Frontal cortex (tissue), 4 donors: Measurements from ENCODE around the gene PEX3. TPM values are rescaled to one million over a fixed set of nuclear protein-coding genes. Genes with fewer than 3 reads are reported as not detected.

Experiments used
- DNase-seq, 2 donors: peaks; one replicate each; pipeline ENCODE4 v3.0.0; 2012; ENCODE audit warnings: low spot score in 2 of 2
- FAIRE-seq: peaks from 2 replicates; lab custom pipeline; 2012; peaks lifted over from hg19 to GRCh38; lab: Jason Lieb, UNC
- total RNA-seq: library from RNA; depleted of rRNA; stranded (reverse); fragments of >200 nt; gene quantifications from one replicate; pipeline ENCODE4 v1.2.3, GENCODE V29; 2014
- donor health status: control.
- donor health status: control.
- donor health status: control.

PEX3 gene
- total RNA-seq, result 33.8 TPM

- DNase-seq, result peak; percentile 70 to 76
- no peak for FAIRE-seq
Observed at GRCh38 chr6:143450453-143451371, at the start of gene PEX3, which contains the start of gene ADAT2. Gene PEX3, plus strand, starts transcription at chr6:143450805. Its CDS starts 238 bp downstream, at chr6:143451043. Gene ADAT2, minus strand, starts transcription at chr6:143450695. Its CDS starts 37 bp downstream, at chr6:143450658.

- DNase-seq, result no peak
- FAIRE-seq, result no peak
Observed at GRCh38 chr6:143401068-143401446, 49.5 kb upstream of the PEX3 start.

GRCh38 chr6:143401636-143402370 is 48.8 kb upstream of the PEX3 start:
- DNase-seq, result no peak
- no peak for FAIRE-seq

DNA sequence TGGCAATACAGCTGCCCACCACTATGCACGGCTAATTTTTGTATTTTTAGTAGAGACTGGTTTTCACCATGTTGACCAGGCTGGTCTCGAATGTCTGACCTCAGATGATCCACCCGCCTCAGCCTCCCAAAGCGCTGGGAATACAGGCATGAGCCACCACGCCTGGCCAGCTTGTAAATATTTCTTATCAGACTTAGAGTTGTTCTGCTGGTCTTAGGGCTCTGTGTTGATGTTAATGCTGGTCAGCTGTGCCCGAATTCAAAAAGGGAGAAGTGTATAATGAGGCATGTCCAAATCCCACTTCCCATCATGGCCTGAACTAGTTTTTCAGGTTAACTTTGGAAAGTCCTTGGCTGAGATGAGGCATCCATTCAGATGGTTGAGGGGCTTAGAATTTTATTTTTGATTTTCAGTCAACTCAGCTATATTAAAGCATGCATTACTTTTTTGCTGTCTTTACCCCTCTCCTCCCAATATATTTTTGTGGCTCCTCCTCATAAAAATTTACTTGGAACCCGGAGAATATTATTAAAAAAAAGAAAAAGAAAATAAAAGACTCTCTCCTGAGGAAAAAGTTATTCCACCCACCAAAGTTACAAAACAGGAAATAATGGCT is 47.8 kb upstream of the PEX3 start:
- no peak for FAIRE-seq
- DNase-seq, result no peak

- no peak for FAIRE-seq
- no peak for DNase-seq
Observed at GRCh38 chr6:143405373-143406154, 45.0 kb upstream of the PEX3 start.

DNA sequence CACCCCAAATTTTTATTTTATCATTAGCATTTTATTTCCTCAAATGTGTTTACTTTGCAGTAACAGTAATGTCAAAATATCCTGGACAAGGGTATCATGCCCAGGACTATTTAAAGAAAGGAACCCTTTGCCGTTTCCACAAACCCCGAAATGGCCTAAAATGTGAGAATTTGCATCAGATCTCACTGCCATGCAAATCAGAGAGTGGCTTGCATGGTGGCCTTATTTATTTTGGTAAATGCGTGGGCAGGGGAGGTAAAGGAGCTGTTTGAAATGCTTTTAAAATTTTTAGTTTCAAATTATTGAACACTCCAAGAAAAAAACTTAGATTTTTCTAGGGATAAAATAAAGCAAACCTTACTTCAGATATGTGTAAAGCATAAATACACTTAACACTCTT is 43.9 kb upstream of the PEX3 start:
- no peak for DNase-seq
- FAIRE-seq, result no peak

DNA sequence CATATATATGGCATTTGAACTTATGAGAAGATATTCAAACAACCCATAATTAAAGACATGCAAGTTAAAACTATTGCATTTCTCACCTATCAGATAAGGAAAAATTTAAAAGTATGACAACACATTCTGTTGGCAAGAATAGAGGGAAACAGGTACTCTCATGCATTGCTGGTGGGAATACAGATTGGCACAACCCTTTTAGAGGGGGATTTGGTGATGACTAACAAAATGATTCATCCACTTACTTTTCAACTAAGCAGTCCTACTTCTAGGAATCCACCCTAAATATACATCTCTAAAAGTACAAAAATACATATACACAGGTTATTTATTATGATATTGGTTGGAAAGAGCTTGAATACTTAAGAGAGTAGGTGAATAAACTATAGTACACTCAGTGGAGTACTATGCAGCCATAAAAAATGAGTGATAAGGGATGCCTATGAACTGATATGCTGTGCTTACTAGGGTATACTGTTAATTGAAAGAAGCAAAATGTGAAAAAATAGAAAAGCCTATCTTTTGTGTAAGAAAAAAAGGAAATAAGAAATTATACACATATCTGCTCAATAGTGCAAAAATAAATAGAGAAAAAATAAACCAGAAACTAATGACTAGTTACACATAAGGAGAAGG is 42.3 kb upstream of the PEX3 start:
- DNase-seq (no peak), FAIRE-seq (no peak)

DNA sequence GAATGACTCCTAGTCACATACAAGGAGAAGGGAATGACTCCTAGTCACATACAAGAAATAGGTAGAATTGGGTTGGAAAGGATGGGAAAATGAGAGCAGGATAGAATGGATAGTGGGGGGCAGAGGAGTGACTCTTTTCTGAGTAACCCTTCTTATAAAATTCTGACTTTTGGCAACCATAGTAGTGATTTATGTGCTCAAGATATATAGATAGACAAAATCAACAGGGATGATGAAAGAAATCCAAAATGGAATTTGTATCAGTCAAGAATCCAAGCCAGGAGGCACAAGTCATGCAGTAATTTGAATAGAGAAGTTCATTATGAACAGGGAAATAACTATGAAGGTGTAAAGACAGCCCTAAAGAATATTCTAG is 41.8 kb upstream of the PEX3 start:
- DNase-seq (no peak), FAIRE-seq (no peak)

GRCh38 chr6:143410859-143411270 is 39.7 kb upstream of the PEX3 start:
- no peak for DNase-seq
- FAIRE-seq, result no peak

DNA sequence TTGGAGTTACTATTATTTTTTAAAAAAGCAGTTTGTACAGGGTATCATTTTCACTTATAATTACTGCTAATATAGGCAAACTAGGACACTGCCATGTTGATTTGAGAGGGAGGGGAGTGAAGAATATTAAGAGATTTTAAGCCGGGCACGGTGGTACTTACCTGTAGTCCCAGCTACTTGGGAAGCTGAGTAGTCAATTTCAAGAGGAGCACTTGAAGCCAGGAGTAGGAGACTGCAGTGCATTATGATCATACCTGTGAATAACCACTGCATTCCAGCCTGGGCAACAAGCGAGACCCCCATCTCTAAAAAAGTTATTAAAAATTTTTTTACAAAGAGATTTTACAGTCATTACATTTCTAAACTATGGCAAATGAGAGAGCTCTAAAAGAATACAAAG is 35.8 kb upstream of the PEX3 start:
- FAIRE-seq, result no peak

DNA sequence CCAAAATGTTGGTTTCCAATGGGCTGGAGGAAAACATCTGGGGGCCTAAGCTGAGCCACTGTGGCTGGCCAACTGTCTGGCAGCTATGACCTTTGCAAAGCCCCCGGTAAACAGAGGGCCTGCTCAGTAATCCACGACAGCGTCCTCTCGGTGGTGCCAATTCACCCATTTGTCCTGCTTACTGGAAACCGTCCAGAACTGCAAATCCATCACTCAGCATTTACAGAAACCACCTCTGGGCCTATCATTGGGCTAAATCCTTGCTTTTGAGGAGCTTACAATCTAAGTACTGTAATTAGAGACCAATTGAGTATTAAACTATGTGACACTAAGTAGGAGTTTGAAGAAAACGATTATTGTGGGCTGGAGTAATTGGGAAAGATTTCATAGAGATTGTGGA is 31.1 kb upstream of the PEX3 start:
- no peak for FAIRE-seq
- no peak for DNase-seq

More for the DNA sequence above, 35.8 kb upstream of the PEX3 start:
- DNase-seq, result no peak

DNA sequence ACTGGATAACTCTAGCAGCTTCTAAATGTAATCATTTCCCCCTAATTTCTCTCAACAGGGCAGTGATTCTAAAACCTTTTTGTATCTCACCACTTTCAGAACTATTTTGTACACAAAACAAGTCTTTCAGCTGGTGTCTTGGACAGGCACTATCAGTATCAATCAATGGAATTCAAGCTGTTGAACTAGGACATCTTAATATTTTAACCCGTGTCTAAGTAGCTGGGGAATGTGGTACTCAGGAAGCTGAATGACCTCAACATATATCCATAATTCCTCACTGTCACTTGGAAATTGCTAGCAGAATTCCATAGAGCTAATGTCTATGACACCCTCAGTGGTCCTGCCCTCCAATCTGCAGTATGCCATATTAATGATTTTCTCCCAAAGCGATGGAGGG is 24.6 kb upstream of the PEX3 start:
- FAIRE-seq, result no peak
- no peak for DNase-seq

- peak; percentile 30 for FAIRE-seq
Observed at GRCh38 chr6:143427109-143427817, 23.3 kb upstream of the PEX3 start.

DNA sequence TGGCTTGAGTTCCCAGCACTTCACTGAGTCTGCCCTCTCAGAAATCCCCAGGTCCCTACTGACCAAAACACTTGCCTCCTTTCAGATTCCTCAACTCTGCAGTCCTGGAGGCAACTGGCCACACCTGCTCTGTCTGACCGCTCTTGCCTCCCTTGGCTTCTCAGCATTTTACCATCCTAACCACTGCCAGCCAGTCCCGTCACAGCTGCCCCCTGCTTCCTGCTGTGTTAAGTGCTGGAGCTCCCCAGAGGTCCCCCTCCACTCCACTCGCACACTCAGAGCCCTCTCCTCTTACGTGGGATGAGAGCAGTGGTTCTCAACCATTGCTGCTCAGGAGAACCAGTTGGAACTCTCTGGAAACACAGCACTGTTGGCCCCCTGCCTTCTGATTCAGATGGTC is 20.6 kb upstream of the PEX3 start:
- FAIRE-seq (no peak), DNase-seq (no peak)

More at GRCh38 chr6:143427109-143427817, 23.3 kb upstream of the PEX3 start:
- peak in 1 of 2 donors; percentile 51 for DNase-seq

GRCh38 chr6:143431226-143431625 is 19.4 kb upstream of the PEX3 start:
- no peak for FAIRE-seq
- no peak for DNase-seq

- DNase-seq (no peak), FAIRE-seq (no peak)
Observed at GRCh38 chr6:143432588-143432987, 18.0 kb upstream of the PEX3 start.

GRCh38 chr6:143441010-143441409 is 9.6 kb upstream of the PEX3 start:
- FAIRE-seq, result no peak

GRCh38 chr6:143441680-143442545 is 8.7 kb upstream of the PEX3 start:
- no peak for DNase-seq
- FAIRE-seq, result no peak

More at GRCh38 chr6:143441010-143441409, 9.6 kb upstream of the PEX3 start:
- DNase-seq, result no peak
